GM23248 (cell line): ENCODE data around the gene TBX1. TPM values are rescaled to one million over a fixed set of nuclear protein-coding genes. Genes with fewer than 3 reads are reported as not detected.

ENCODE experiments used
- DNase-seq: peaks from one replicate; pipeline ENCODE4 v3.0.0-alpha.2; 2015
- H2AFZ ChIP-seq: fragments of 200-600 bp; sonication (generic); 2 replicates; pipeline ENCODE4 v1.6.1; 2016; ENCODE audit warnings: antibody characterized with exemption
- H3F3A ChIP-seq: fragments of 200-600 bp; sonication (generic); 2 replicates; pipeline ENCODE4 v1.6.1; 2016; ENCODE audit warnings: mild to moderate bottlenecking, antibody characterized with exemption, mixed run types; ENCODE audit not compliant: insufficient read depth
- H3K27ac ChIP-seq: fragments of 200-600 bp; sonication (generic); 2 replicates; pipeline ENCODE4 v1.5.1; 2016; ENCODE audit warnings: mild to moderate bottlenecking
- H3K27me3 ChIP-seq: fragments of 200-600 bp; sonication (generic); replicated peaks from 2 replicates; pipeline ENCODE4 v1.6.1; 2016; ENCODE audit warnings: mild to moderate bottlenecking; ENCODE audit not compliant: insufficient read depth
- H3K36me3 ChIP-seq: fragments of 200-600 bp; sonication (generic); 2 replicates; pipeline ENCODE4 v1.6.1; 2016; ENCODE audit warnings: low read depth, mild to moderate bottlenecking
- H3K4me1 ChIP-seq: fragments of 200-600 bp; sonication (generic); 2 replicates; pipeline ENCODE4 v1.6.1; 2016; ENCODE audit warnings: mild to moderate bottlenecking; ENCODE audit not compliant: insufficient read depth
- H3K4me2 ChIP-seq: fragments of 200-600 bp; sonication (generic); one replicate; pipeline ENCODE4 v1.6.1; 2016; ENCODE audit warnings: mild to moderate bottlenecking; ENCODE audit not compliant: unreplicated experiment
- H3K4me3 ChIP-seq: fragments of 200-600 bp; sonication (generic); 2 replicates; pipeline ENCODE4 v1.5.1; 2016; ENCODE audit warnings: mild to moderate bottlenecking
- H3K79me2 ChIP-seq: fragments of 200-600 bp; sonication (generic); 2 replicates; pipeline ENCODE4 v1.6.1; 2016; ENCODE audit warnings: mild to moderate bottlenecking; ENCODE audit not compliant: insufficient read depth
- H3K9ac ChIP-seq: fragments of 200-600 bp; sonication (generic); 2 replicates; pipeline ENCODE4 v1.6.1; 2016; ENCODE audit warnings: mild to moderate bottlenecking
- H3K9me2 ChIP-seq: fragments of 200-600 bp; sonication (generic); 2 replicates; pipeline ENCODE4 v1.6.1; 2016; ENCODE audit warnings: mixed run types, mild to moderate bottlenecking, moderate library complexity; ENCODE audit not compliant: insufficient read depth
- H3K9me3 ChIP-seq: fragments of 200-600 bp; sonication (generic); one replicate; pipeline ENCODE4 v1.6.1; 2017; ENCODE audit warnings: low read depth
- H4K20me1 ChIP-seq: fragments of 200-600 bp; sonication (generic); 2 replicates; pipeline ENCODE4 v1.6.0; 2016; ENCODE audit not compliant: insufficient read depth
- EZH2 ChIP-seq: fragments of 200-600 bp; sonication (generic); IDR thresholded peaks from 2 replicates; pipeline ENCODE4 v1.6.1; 2018; ENCODE audit warnings: antibody characterized with exemption, mild to moderate bottlenecking; ENCODE audit not compliant: insufficient read depth, poor library complexity, severe bottlenecking
- EZH2phosphoT487 ChIP-seq: fragments of 200-600 bp; sonication (generic); IDR thresholded peaks from 2 replicates; pipeline ENCODE4 v1.6.1; 2018; ENCODE audit warnings: antibody characterized with exemption, moderate library complexity, mild to moderate bottlenecking, low read depth; ENCODE audit not compliant: insufficient read depth
- WGBS, 2 experiments: methylation state at CpG; one replicate each; pipeline ENCODE4 v1.1.6; 2015 to 2017; ENCODE audit warnings: low lambda C conversion rate in 2 of 2, low coverage in 1 of 2; ENCODE audit errors: missing lambda C conversion rate in 2 of 2; 5-methylcytosine and 5-hydroxymethylcytosine counted together
- in situ Hi-C: fragments of 300-500 bp; cut with MboI; formaldehyde crosslinking; loops from 2 replicates; pipeline ENCODE4 v1.15.0; 2020
- polyA plus RNA-seq: library from polyadenylated mRNA; unstranded; fragments of >200 nt; fragmentation: Nextera tagmentation; extraction: Ambion mirVana; gene quantifications from 2 replicates; pipeline ENCODE4 v1.2.1, GENCODE V29; 2016
- total RNA-seq: library from RNA; depleted of rRNA; stranded (reverse); fragments of >200 nt; shearing (Covaris generic); gene quantifications from 2 replicates; pipeline ENCODE4 v1.2.3, GENCODE V29; 2014

The TBX1 gene
- total and polyA plus RNA-seq, 2 experiments from 2014 or later = 2.8 to 4.6 TPM

DNA sequence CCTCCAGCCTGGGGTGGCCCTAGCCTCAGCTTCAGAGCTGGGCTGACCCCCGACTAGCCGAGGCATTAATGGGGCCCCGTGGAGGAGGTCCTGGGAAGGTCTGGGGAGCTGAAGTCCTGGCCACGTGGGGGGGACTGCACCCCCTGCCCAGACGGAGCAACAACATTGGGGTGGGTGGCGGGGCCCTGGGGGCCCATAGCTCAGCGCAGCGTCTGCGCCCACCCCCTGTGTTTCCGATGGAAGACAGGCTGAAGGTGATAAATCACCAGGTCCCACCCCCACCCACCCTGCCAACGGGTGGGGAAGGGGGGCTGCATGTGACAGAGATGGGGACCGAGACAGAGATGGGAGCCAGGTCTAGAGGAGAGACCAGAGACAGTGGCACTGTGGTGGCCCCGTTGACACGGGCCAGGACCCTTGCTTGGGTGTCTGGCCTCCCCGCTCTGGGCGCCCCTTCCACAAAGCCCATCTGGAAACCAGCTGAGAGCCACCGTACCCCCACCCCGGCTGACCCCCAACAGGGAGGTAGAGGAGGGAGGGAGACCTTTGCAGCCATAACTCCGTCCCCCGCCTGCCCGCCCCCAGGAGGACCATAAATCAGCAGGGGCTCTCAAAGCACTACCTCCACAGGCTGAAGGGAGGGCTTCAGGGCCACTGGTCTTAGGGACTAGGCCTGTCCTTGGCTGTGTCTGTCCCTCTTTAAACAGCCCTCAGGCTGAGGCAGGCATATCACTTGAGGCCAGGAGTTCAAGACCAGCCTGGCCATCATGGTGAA, 29.0 kb upstream of the TBX1 start:
- Histone ChIP-seq H3K9me2 (no peaks in the 10 kb centered on the region), H3K36me3 (no peaks in the 10 kb centered on the region), H3K27ac (no peak overlapping the region), H3K9ac (no peak overlapping the region), H3K4me3 (no peak overlapping the region), H3K9me3 (no peaks in the 10 kb centered on the region), H3K4me1 (no peaks in the 10 kb centered on the region), H3K79me2 (no peaks in the 10 kb centered on the region), H3F3A (no peaks in the 10 kb centered on the region), H2AFZ (peak overlapping the region; percentile 87), H3K4me2 (no peak overlapping the region), H4K20me1 (no peaks in the 10 kb centered on the region), H3K27me3 (no peaks in the 10 kb centered on the region)
- no peak for TF ChIP-seq EZH2phosphoT487
- TF ChIP-seq EZH2 = no peak
- in situ Hi-C loops = no loop called here
- no peak for DNase-seq
- 68 to 74% methylated on average over 16 to 21 of the region's 21 CpGs for WGBS, 2 experiments

DNA sequence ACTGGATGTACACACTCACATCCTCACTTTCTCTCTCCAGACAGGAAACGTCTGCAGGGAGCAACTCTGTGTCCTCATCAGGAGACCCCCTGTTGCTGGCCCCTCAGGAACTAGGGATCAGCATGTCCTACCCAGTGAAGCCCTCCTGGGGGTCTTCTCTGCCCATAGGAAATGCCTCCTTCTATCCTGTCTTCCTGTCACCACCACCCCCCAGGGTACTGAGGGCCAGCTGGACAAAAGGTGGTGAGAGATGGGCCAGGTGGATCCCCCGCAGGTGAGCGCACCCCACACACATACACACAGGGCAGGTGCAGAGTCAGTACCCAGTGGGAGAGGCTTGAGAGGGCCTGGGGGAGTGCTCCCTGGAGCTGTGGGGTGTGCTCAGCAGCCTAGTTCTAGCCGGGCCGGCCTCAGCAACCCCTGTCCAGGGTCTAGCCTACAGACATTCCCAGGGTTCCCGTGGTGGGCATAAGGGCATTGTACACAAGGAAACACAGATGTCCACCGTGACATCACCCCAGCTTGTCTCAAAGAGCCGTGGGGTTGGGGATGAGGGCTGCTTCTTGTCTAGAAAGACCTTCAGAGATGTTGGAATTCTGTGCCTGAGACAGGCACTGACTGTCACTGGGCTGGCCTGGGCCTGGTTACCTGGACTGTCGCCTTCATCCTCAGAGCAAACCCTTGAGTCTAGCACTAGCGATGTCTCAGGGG, 28.0 kb upstream of the TBX1 start:
- Histone ChIP-seq H3K79me2 (no peaks in the 10 kb centered on the region), H3K4me3 (no peak overlapping the region), H3K4me1 (no peaks in the 10 kb centered on the region), H3K9me2 (no peaks in the 10 kb centered on the region), H3F3A (no peaks in the 10 kb centered on the region), H4K20me1 (no peaks in the 10 kb centered on the region), H2AFZ (no peak overlapping the region), H3K27ac (no peak overlapping the region), H3K27me3 (no peaks in the 10 kb centered on the region), H3K9me3 (no peaks in the 10 kb centered on the region), H3K4me2 (no peak overlapping the region), H3K9ac (no peak overlapping the region), H3K36me3 (no peaks in the 10 kb centered on the region)
- in situ Hi-C loops = no loop called here
- 88 to 90% methylated on average over 10 of the region's 10 CpGs for WGBS, 2 experiments
- no peak for TF ChIP-seq EZH2
- TF ChIP-seq EZH2phosphoT487 = no peak
- DNase-seq = no peak

DNA sequence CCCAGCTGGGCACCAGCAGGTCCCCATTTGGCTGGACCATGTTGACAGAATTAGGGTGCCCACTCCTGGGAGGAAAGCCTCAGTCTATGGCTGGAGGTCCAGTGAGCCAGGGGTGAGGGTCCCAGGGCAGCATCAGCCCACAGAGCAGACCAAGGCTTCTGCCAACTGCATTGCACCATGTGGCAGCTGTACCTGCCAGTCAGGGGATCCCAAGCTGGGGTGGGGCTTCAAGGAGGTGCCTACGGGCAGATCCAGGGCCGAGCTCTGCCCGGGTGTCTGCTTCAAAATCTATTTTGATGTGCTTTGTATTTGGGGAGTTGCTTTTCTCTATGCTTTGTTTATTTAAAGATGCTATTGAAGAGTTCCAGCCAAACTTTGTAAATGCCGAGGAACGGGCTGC, 26.8 kb upstream of the TBX1 start:
- Histone ChIP-seq H3K27ac (no peak overlapping the region), H3K4me3 (no peak overlapping the region), H3F3A (no peaks in the 10 kb centered on the region), H3K9ac (no peak overlapping the region), H3K4me1 (no peaks in the 10 kb centered on the region), H3K4me2 (no peak overlapping the region), H3K36me3 (no peaks in the 10 kb centered on the region), H3K9me3 (no peaks in the 10 kb centered on the region), H3K9me2 (no peaks in the 10 kb centered on the region), H3K79me2 (no peaks in the 10 kb centered on the region), H2AFZ (no peak overlapping the region), H3K27me3 (no peaks in the 10 kb centered on the region), H4K20me1 (no peaks in the 10 kb centered on the region)
- TF ChIP-seq EZH2 = no peak
- no peak for TF ChIP-seq EZH2phosphoT487
- 70 to 80% methylated on average over 5 of the region's 5 CpGs for WGBS, 2 experiments
- no peak for DNase-seq
- in situ Hi-C loops = no loop called here

DNA sequence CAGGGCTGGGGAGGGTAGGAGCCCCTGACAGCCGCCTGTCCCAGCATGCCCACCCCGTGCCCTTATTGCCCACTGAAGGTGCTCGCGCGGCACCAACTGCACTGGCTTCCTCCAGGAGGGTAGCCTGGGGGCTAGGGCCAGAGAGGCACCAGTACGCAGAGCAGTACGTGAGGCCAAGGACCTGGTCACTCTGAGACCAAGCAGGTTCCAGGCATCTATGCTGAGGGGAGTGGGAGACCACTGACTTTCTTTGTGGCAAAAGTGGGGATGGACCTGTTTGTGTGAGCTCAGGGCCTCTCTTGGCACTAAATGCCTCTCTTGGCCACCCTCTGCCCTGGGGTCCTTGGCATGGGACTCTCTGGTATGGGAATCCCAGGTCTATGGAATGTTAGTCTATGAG, 26.4 kb upstream of the TBX1 start:
- H3K9me2 ChIP-seq = no peaks in the 10 kb centered on the region
- no peaks in the 10 kb centered on the region for H4K20me1 ChIP-seq
- H3K27me3 ChIP-seq = no peaks in the 10 kb centered on the region
- H3K36me3 ChIP-seq = no peaks in the 10 kb centered on the region
- TF ChIP-seq EZH2phosphoT487 = no peak
- no peak for TF ChIP-seq EZH2
- in situ Hi-C loops = no loop called here
- no peak overlapping the region for H2AFZ ChIP-seq
- no peaks in the 10 kb centered on the region for H3K9me3 ChIP-seq
- no peak for DNase-seq
- no peaks in the 10 kb centered on the region for H3F3A ChIP-seq
- no peaks in the 10 kb centered on the region for H3K79me2 ChIP-seq
- no peak overlapping the region for H3K4me2 ChIP-seq
- H3K4me3 ChIP-seq = no peak overlapping the region
- no peak overlapping the region for H3K9ac ChIP-seq
- no peak overlapping the region for H3K27ac ChIP-seq
- 88 to 91% methylated on average over 7 of the region's 7 CpGs for WGBS, 2 experiments
- no peaks in the 10 kb centered on the region for H3K4me1 ChIP-seq
